HFFc6 (cell line): ENCODE data around the gene GHRH. TPM values are rescaled to one million over a fixed set of nuclear protein-coding genes. Genes with fewer than 3 reads are reported as not detected.

ENCODE experiments used
- DNase-seq: peaks from one replicate; pipeline ENCODE4 v3.0.0-alpha.2; 2018
- H3K27ac Mint-ChIP-seq: 2 replicates; pipeline ENCODE4 v1.8.0; 2020; ENCODE audit warnings: mild to moderate bottlenecking, mixed read lengths
- H3K27me3 Mint-ChIP-seq: 2 replicates; pipeline ENCODE4 v1.8.0; 2021; ENCODE audit warnings: mild to moderate bottlenecking, moderate library complexity, mixed read lengths; ENCODE audit not compliant: insufficient read depth
- H3K36me3 Mint-ChIP-seq: 2 replicates; pipeline ENCODE4 v1.8.0; 2021; ENCODE audit warnings: low read depth, mixed read lengths
- H3K4me1 Mint-ChIP-seq: 2 replicates; pipeline ENCODE4 v1.8.0; 2020; ENCODE audit warnings: low read depth, mixed read lengths
- H3K4me3 Mint-ChIP-seq: 2 replicates; pipeline ENCODE4 v1.8.0; 2020; ENCODE audit warnings: mild to moderate bottlenecking, moderate library complexity, mixed read lengths
- H3K9me3 Mint-ChIP-seq: 2 replicates; pipeline ENCODE4 v1.8.0; 2020; ENCODE audit warnings: mild to moderate bottlenecking, mixed read lengths
- total RNA-seq, 6 experiments: library from RNA; stranded (reverse); fragmentation: NEBNext Ultra II Directional; extraction: Animal tissue kit (Norgen Biotek cat#: 25700); gene quantifications; 2 replicates in 1 of 6; 3 replicates in 5 of 6; pipeline ENCODE4 v1.2.3, GENCODE V29; 2021
- TF ChIP-seq, protein P1 (sequence below): fragments of 200-600 bp; sonication (generic); IDR thresholded peaks from 2 replicates; pipeline ENCODE4 v1.5.0; 2021; ENCODE audit warnings: antibody characterized with exemption, mild to moderate bottlenecking

The GHRH gene
- total RNA-seq, 6 experiments from 2014 or later, result not detected

DNA sequence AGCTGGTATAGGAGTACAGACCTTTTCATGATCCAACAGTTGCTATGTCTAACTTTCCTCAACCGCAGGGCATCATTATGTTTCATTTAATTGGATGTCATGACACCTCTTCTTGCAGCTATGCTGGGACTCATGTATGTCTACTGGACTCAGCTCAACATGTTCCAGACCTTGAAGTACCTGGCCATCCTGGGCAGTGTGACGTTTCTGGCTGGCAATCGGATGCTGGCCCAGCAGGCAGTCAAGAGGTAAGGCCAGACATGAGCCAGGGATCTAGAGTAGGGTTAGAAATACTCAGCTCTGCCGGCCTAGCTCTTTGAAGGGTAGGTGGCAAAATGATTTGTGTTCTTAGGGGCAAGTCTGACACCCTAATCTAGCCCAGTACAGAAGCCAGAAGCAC is 25.2 kb downstream of the GHRH start:
- H3K4me3 Mint-ChIP-seq, result no peak overlapping the region
- no peaks in the 10 kb centered on the region for H3K9me3 Mint-ChIP-seq
- peaks cover 34% of the 10 kb centered on the region for H3K36me3 Mint-ChIP-seq
- no peak for DNase-seq
- H3K4me1 Mint-ChIP-seq, result no peaks in the 10 kb centered on the region
- H3K27ac Mint-ChIP-seq, result no peak overlapping the region
- TF ChIP-seq, protein P1, sequence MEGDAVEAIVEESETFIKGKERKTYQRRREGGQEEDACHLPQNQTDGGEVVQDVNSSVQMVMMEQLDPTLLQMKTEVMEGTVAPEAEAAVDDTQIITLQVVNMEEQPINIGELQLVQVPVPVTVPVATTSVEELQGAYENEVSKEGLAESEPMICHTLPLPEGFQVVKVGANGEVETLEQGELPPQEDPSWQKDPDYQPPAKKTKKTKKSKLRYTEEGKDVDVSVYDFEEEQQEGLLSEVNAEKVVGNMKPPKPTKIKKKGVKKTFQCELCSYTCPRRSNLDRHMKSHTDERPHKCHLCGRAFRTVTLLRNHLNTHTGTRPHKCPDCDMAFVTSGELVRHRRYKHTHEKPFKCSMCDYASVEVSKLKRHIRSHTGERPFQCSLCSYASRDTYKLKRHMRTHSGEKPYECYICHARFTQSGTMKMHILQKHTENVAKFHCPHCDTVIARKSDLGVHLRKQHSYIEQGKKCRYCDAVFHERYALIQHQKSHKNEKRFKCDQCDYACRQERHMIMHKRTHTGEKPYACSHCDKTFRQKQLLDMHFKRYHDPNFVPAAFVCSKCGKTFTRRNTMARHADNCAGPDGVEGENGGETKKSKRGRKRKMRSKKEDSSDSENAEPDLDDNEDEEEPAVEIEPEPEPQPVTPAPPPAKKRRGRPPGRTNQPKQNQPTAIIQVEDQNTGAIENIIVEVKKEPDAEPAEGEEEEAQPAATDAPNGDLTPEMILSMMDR, result no peak
- no peaks in the 10 kb centered on the region for H3K27me3 Mint-ChIP-seq

DNA sequence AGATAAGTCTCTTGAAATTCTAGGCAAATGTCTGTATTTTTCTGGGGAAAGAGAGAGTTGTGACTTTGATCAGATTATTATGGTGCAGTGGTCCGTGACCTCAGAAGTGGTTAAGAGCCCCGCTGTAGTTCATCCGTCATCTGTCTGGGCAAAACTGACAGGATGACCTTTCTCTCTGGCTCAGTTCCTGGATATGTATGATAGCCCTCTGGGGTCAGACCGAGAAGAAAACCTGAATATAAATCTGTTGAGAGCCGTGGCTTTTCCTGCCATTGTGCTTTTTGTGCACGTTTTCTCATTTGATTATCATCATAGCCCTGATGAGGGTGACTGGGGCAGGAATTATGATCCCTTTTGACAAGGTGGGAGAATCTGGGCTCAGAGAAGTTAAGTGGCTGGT is 26.5 kb downstream of the GHRH start:
- no peaks in the 10 kb centered on the region for H3K27me3 Mint-ChIP-seq
- no peak for DNase-seq
- H3K4me1 Mint-ChIP-seq, result no peaks in the 10 kb centered on the region
- no peak overlapping the region for H3K27ac Mint-ChIP-seq
- H3K4me3 Mint-ChIP-seq, result no peak overlapping the region
- no peaks in the 10 kb centered on the region for H3K9me3 Mint-ChIP-seq
- TF ChIP-seq, protein P1, result no peak
- peaks cover 29% of the 10 kb centered on the region for H3K36me3 Mint-ChIP-seq

DNA sequence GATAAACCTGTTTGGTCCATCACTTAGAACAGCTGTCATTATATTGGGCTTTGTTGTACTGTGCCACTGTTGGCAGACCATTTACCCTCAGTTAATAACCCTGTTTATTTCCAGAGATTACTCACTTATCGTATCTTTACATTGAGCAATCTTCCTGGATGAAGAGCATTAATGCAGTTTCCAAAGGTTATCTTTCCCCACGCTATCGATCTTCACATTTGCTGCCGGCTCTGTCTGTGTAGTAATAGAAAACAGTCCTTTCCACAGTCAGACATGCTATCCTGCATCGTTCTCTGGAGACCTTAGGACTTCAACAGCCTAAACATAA is 27.4 kb downstream of the GHRH start:
- no peaks in the 10 kb centered on the region for H3K4me1 Mint-ChIP-seq
- H3K4me3 Mint-ChIP-seq, result no peak overlapping the region
- H3K27ac Mint-ChIP-seq, result no peak overlapping the region
- no peaks in the 10 kb centered on the region for H3K9me3 Mint-ChIP-seq
- H3K27me3 Mint-ChIP-seq, result no peaks in the 10 kb centered on the region
- DNase-seq, result no peak
- H3K36me3 Mint-ChIP-seq, result peaks cover 31% of the 10 kb centered on the region
- TF ChIP-seq, protein P1, result no peak

DNA sequence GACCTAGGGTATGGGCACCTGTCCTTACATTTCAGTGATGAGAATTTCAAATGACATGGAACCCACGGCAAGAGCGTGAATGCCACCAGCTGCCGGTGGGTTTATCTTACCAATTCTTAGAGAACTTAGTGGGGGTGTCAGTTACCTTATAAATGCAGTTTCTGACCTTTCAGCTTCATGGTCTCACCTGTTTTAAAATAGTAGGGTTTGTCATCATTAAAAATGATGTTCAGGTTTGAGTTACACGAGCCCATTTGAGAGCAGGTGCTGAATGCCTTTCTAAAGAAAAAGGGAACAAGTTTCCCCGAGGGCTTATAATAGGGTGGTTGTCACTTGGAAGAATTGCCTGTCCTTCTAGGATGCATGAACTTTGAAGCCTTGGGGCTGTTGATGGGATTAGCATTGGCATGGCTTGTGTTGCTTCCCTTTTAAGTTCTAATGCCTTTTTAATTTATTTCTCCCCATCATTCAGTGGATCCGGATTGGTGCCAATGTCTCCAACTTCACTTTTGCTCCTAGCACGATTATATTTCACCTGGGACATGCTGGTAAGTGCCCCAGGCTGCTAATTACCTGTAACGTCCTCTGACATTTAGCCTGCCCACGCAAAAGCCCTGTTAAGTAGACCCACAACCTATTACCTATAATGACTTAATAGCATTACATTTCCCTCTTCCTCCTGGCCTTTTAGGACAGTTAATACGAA is 27.9 kb downstream of the GHRH start:
- no peak overlapping the region for H3K27ac Mint-ChIP-seq
- H3K4me3 Mint-ChIP-seq, result no peak overlapping the region
- H3K9me3 Mint-ChIP-seq, result no peaks in the 10 kb centered on the region
- TF ChIP-seq, protein P1, result no peak
- no peaks in the 10 kb centered on the region for H3K4me1 Mint-ChIP-seq
- DNase-seq, result no peak
- peaks cover 34% of the 10 kb centered on the region for H3K36me3 Mint-ChIP-seq
- no peaks in the 10 kb centered on the region for H3K27me3 Mint-ChIP-seq

DNA sequence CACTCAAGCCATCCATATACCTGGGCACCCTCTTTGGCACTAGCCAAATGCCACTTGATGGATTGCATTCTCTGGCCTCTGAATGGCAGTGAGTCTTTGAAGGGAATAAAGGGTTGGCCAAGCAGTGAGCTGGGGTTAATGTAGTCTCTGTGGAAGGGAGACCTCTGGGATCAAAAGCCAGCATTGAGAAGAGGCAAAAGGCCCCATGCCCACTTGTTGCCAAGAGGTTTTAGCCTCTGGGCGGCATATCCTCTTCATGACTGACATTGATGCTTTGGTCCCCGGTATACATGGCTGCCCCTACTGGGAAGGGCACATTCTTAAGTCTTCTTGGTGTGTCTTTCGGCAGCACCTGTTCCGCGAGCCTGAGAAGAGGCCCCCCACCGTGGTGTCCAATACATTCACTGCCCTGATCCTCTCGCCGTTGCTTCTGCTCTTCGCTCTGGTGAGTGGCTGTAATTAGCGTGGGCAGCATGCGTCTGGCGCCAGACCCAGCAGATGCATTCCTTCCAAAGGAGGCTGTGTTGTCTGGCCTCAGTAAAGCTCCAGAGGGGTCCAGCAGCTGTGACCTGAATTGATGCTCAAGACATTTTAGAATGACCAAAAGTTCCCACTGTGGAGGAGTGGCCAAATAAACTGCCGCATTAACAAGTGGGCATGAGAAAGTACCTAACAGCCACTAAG is 29.5 kb downstream of the GHRH start:
- no peak for DNase-seq
- Mint-ChIP-seq H3K36me3 (peaks cover 38% of the 10 kb centered on the region), H3K27me3 (no peaks in the 10 kb centered on the region), H3K4me3 (no peak overlapping the region), H3K27ac (no peak overlapping the region), H3K4me1 (peaks cover 2% of the 10 kb centered on the region; the same call in 1 of the 2 replicates), H3K9me3 (no peaks in the 10 kb centered on the region)
- TF ChIP-seq, protein P1, result no peak
